IMR-90 (cell line): ENCODE data around the gene OPTN. TPM values are rescaled to one million over a fixed set of nuclear protein-coding genes. Genes with fewer than 3 reads are reported as not detected.

Source experiments
- ATAC-seq: fragments of 200-7000 bp; cut with Tn5 transposase; 2 replicates; pipeline ENCODE4 v1.9.1; 2020; ENCODE audit warnings: low read depth, mild to moderate bottlenecking, moderate library complexity
- BruUV-seq: library from RNA; stranded (reverse); fragments of 400-500 nt; replicated peaks from 2 replicates; lab custom pipeline; 2021; lab: Mats Ljungman, UMichigan
- CTCF ChIA-PET: fragments of 300-600 bp; formaldehyde crosslinking; extraction: SDS; loops from one replicate; lab custom pipeline; 2021; ENCODE audit warnings: antibody characterized with exemption; lab: Yijun Ruan, JAX
- POLR2A ChIA-PET: fragments of 300-600 bp; sonication (Branson Sonifier 250); formaldehyde crosslinking; loops from one replicate; lab custom pipeline; 2022; ENCODE audit warnings: antibody characterized with exemption; ENCODE audit not compliant: unreplicated experiment; lab: Charles Lee
- DNase-seq: peaks from one replicate; pipeline ENCODE4 v3.0.0; 2013
- H2AFZ ChIP-seq: replicated peaks from 2 replicates; pipeline ENCODE3; 2013; ENCODE audit warnings: low read length, mild to moderate bottlenecking; ENCODE audit not compliant: poor library complexity
- H2AK5ac ChIP-seq: 2 replicates; pipeline ENCODE4 v1.6.1; 2013; ENCODE audit warnings: low read depth, low read length, inconsistent platforms
- H2AK9ac ChIP-seq: replicated peaks from 2 replicates; pipeline ENCODE3; 2013; ENCODE audit warnings: mild to moderate bottlenecking, low read depth, low read length, moderate library complexity; ENCODE audit not compliant: poor library complexity
- H2BK120ac ChIP-seq: 2 replicates; pipeline ENCODE4 v1.6.1; 2013; ENCODE audit warnings: low read depth, low read length, inconsistent platforms
- H2BK15ac ChIP-seq: 3 replicates; pipeline ENCODE4 v1.6.1; 2013; ENCODE audit warnings: low read depth, low read length, inconsistent platforms
- H2BK20ac ChIP-seq: 2 replicates; pipeline ENCODE4 v1.6.1; 2013; ENCODE audit warnings: low read depth, mild to moderate bottlenecking, inconsistent platforms, low read length, moderate library complexity
- H2BK5ac ChIP-seq: 2 replicates; pipeline ENCODE4 v1.6.1; 2013; ENCODE audit warnings: mild to moderate bottlenecking, low read depth, low read length, inconsistent platforms; ENCODE audit not compliant: poor library complexity, severe bottlenecking
- H3K14ac ChIP-seq: replicated peaks from 2 replicates; pipeline ENCODE4 v1.6.1; 2013; ENCODE audit warnings: low read depth, low read length, inconsistent platforms
- H3K18ac ChIP-seq: 2 replicates; pipeline ENCODE4 v1.6.1; 2013; ENCODE audit warnings: low read depth, low read length, control low read depth
- H3K23ac ChIP-seq: 2 replicates; pipeline ENCODE4 v1.6.1; 2013; ENCODE audit warnings: low read depth, low read length, inconsistent platforms
- H3K27ac ChIP-seq: 2 replicates; pipeline ENCODE4 v1.5.1; 2013; ENCODE audit warnings: mild to moderate bottlenecking, control low read depth, low read length; ENCODE audit not compliant: insufficient read depth
- H3K27me3 ChIP-seq: 2 replicates; pipeline ENCODE4 v1.6.1; 2013; ENCODE audit warnings: low read length; ENCODE audit not compliant: control insufficient read depth, insufficient read depth
- H3K36me3 ChIP-seq: 2 replicates; pipeline ENCODE4 v1.6.1; 2013; ENCODE audit warnings: low read length, mixed read lengths; ENCODE audit not compliant: control insufficient read depth, insufficient read depth
- H3K4ac ChIP-seq: 2 replicates; pipeline ENCODE4 v1.6.1; 2013; ENCODE audit warnings: low read depth, low read length, inconsistent platforms
- H3K4me1 ChIP-seq: 2 replicates; pipeline ENCODE4 v1.6.1; 2013; ENCODE audit warnings: low read length, mixed read lengths; ENCODE audit not compliant: control insufficient read depth, insufficient read depth
- H3K4me2 ChIP-seq: 2 replicates; pipeline ENCODE4 v1.6.1; 2013; ENCODE audit warnings: low read depth, mild to moderate bottlenecking, control low read depth, low read length, moderate library complexity
- H3K4me3 ChIP-seq: 2 replicates; pipeline ENCODE4 v1.5.1; 2013; ENCODE audit warnings: low read depth, mild to moderate bottlenecking, control low read depth, low read length, moderate library complexity; ENCODE audit not compliant: insufficient read depth
- H3K56ac ChIP-seq: 2 replicates; pipeline ENCODE4 v1.6.1; 2013; ENCODE audit warnings: low read length, inconsistent platforms; ENCODE audit not compliant: insufficient read depth; ENCODE audit errors: extremely low read depth
- H3K79me1 ChIP-seq, 2 experiments: 2 replicates each; pipeline ENCODE4 v1.6.1; 2013; ENCODE audit warnings: low read length in 2 of 2, inconsistent platforms in 1 of 2, low read depth in 1 of 2
- H3K9ac ChIP-seq: 2 replicates; pipeline ENCODE4 v1.6.1; 2013; ENCODE audit warnings: low read depth, low read length, control low read depth
- H3K9me1 ChIP-seq: 2 replicates; pipeline ENCODE4 v1.6.1; 2013; ENCODE audit warnings: low read length, inconsistent platforms; ENCODE audit not compliant: insufficient read depth
- H3K9me3 ChIP-seq: 2 replicates; pipeline ENCODE4 v1.6.1; 2013; ENCODE audit warnings: low read length; ENCODE audit not compliant: control insufficient read depth, insufficient read depth
- H4K20me1 ChIP-seq: 2 replicates; pipeline ENCODE4 v1.6.1; 2013; ENCODE audit warnings: low read length, inconsistent platforms; ENCODE audit not compliant: insufficient read depth
- H4K5ac ChIP-seq: 2 replicates; pipeline ENCODE4 v1.6.1; 2013; ENCODE audit warnings: mild to moderate bottlenecking, low read depth, low read length, control low read depth
- H4K8ac ChIP-seq, 2 experiments: 2 replicates each; pipeline ENCODE4 v1.6.1; 2013; ENCODE audit warnings: low read depth in 2 of 2, low read length in 2 of 2, control low read depth in 1 of 2, inconsistent platforms in 1 of 2
- H4K91ac ChIP-seq: 2 replicates; pipeline ENCODE4 v1.6.1; 2013; ENCODE audit warnings: low read depth, low read length, inconsistent platforms; ENCODE audit not compliant: insufficient read depth
- FOS ChIP-seq: fragments of 150-350 bp; IDR thresholded peaks from 2 replicates; pipeline ENCODE4 v1.6.1; 2016; ENCODE audit warnings: low read depth, low read length
- MAZ ChIP-seq: IDR thresholded peaks from 2 replicates; pipeline ENCODE4 v1.6.1; 2012; ENCODE audit warnings: low read depth, mild to moderate bottlenecking, low read length, improper control_type of control experiment, moderate library complexity, borderline replicate concordance
- MXI1 ChIP-seq: IDR thresholded peaks from 2 replicates; pipeline ENCODE4 v1.6.1; 2012; ENCODE audit warnings: low read depth, mild to moderate bottlenecking, low read length, moderate library complexity, borderline replicate concordance
- RAD21 ChIP-seq: IDR thresholded peaks from 2 replicates; pipeline ENCODE4 v1.6.1; 2012; ENCODE audit warnings: low read length, improper control_type of control experiment
- USF2 ChIP-seq: fragments of 150-350 bp; IDR thresholded peaks from 2 replicates; pipeline ENCODE4 v1.6.1; 2017; ENCODE audit warnings: mild to moderate bottlenecking, antibody characterized with exemption, low read length, low read depth
- WGBS, 2 experiments: methylation state at CpG; one replicate each; pipeline versions ENCODE4 v1.1.5 to v1.1.7; 2013; ENCODE audit warnings: missing lambda C conversion rate in 2 of 2; ENCODE audit not compliant: insufficient read length in 1 of 2; ENCODE audit errors: extremely low coverage in 2 of 2; 5-methylcytosine and 5-hydroxymethylcytosine counted together
- dilution Hi-C: fragments of 300-500 bp; cut with HindIII; formaldehyde crosslinking; loops from one replicate; pipeline ENCODE4 v1.14.3; 2018; ENCODE audit warnings: low sequenced_read_pairs; ENCODE audit not compliant: unreplicated experiment
- in situ Hi-C: fragments of 300-500 bp; cut with MboI; formaldehyde crosslinking; loops from 3 replicates; pipeline ENCODE4 v1.14.3; 2019; ENCODE audit warnings: low sequenced_read_pairs, inconsistent platforms, mixed read lengths
- intact Hi-C: fragments of 100-400 bp; cut with micrococcal nuclease; formaldehyde crosslinking; loops from 2 replicates; pipeline ENCODE4 v1.10.0; 2022
- polyA plus RNA-seq, 3 experiments: library from polyadenylated mRNA; depleted of rRNA; stranded (reverse); fragments of >200 nt; gene quantifications; 2 replicates each; pipeline ENCODE4 v1.2.3, GENCODE V29; 2012; ENCODE audit warnings: low replicate concordance in 1 of 3
- total RNA-seq: library from RNA; depleted of rRNA; stranded (reverse); fragments of >200 nt; gene quantifications from 2 replicates; pipeline ENCODE4 v1.2.3, GENCODE V29; 2012

OPTN gene
- total and polyA plus RNA-seq, 2 of the 4 experiments (the other 2 are of a cell fraction) = 34.8 to 41.4 TPM

GRCh38 chr10:13105184-13105583 lies 5.2 kb downstream of the OPTN start:
- in situ Hi-C loops = no loop called here

More at GRCh38 chr10:13105184-13105583, 5.2 kb downstream of the OPTN start:
- Histone ChIP-seq H2BK5ac (no peak overlapping the region), H3K18ac (no peak overlapping the region), H3K79me1 (peaks cover 37 to 78% of the 10 kb centered on the region in 2 experiments), H3K4ac (no peak overlapping the region), H3K27me3 (no peaks in the 10 kb centered on the region), H3K56ac (no peak overlapping the region), H4K91ac (no peak overlapping the region), H3K14ac (no peak overlapping the region), H2AK9ac (no peak overlapping the region), H3K36me3 (peaks cover 17% of the 10 kb centered on the region), H4K20me1 (peaks cover 22% of the 10 kb centered on the region; the same call in 1 of the 2 replicates), H2BK120ac (no peak overlapping the region), H3K9me3 (no peaks in the 10 kb centered on the region), H2BK20ac (no peak overlapping the region), H4K8ac (no peak overlapping the region), H3K4me2 (no peak overlapping the region), H2AK5ac (no peak overlapping the region), H3K9me1 (peaks cover 18% of the 10 kb centered on the region), H2AFZ (no peak overlapping the region), H3K23ac (no peak overlapping the region), H3K27ac (no peak overlapping the region), H3K4me3 (no peak overlapping the region), H4K5ac (no peak overlapping the region), H3K9ac (no peak overlapping the region), H3K4me1 (peaks cover 9% of the 10 kb centered on the region), H2BK15ac (no peak overlapping the region)
- POLR2A ChIA-PET = no interaction called here
- ATAC-seq = no peak
- 100% methylated on average over 1 of the region's 4 CpGs; no CpG with 5 or more reads in 1 of the 2 experiments for WGBS, 2 experiments
- intact Hi-C loops = no loop called here
- no peak for TF ChIP-seq RAD21
- no peak for TF ChIP-seq MAZ
- peak; percentile 64 for TF ChIP-seq USF2
- TF ChIP-seq MXI1 = no peak
- no peak for TF ChIP-seq FOS
- peak; percentile 33 for DNase-seq
- dilution Hi-C loops = no loop called here
- no TSS peak for BruUV-seq
- CTCF ChIA-PET = no interaction called here
